Adrenal gland (tissue), 12 donors: ENCODE results near the gene LSAMP. TPM values are rescaled to one million over a fixed set of nuclear protein-coding genes. Genes with fewer than 3 reads are reported as not detected.
A peak's percentile ranks its signal among the peaks of the same experiment; 100 is the strongest.

Source experiments
- DNase-seq, 7 donors: peaks; one replicate each; pipeline ENCODE4 v3.0.0-alpha.2; 2019 to 2020
- H3K27ac ChIP-seq, 5 donors: fragments of 200-600 bp; sonication (generic) in 4 of 5; 1 replicate in 3 of 5; 2 replicates in 2 of 5; pipeline versions ENCODE4 v1.5.1 to v1.8.0; 2016 to 2020; ENCODE audit warnings: mild to moderate bottlenecking in 1 of 5
- H3K27me3 ChIP-seq: fragments of 200-600 bp; 2 replicates; pipeline ENCODE4 v1.8.0; 2021
- H3K36me3 ChIP-seq, 2 donors: fragments of 200-600 bp; replicated peaks in 1 of 2; 1 replicate in 1 of 2; 2 replicates in 1 of 2; pipeline versions ENCODE4 v1.5.1 to v1.8.0; 2018 to 2022
- H3K4me1 ChIP-seq, 2 donors: fragments of 200-600 bp; replicated peaks in 1 of 2; 1 replicate in 1 of 2; 2 replicates in 1 of 2; pipeline versions ENCODE4 v1.5.1 to v1.8.0; 2018 to 2021
- H3K4me3 ChIP-seq, 4 donors: fragments of 200-600 bp; sonication (generic) in 3 of 4; one replicate each; pipeline ENCODE4 v1.5.1; 2016 to 2018
- H3K9me3 ChIP-seq, 3 donors: fragments of 200-600 bp; sonication (generic) in 1 of 3; replicated peaks in 1 of 3; 1 replicate in 2 of 3; 2 replicates in 1 of 3; pipeline versions ENCODE4 v1.5.1 to v1.8.0; 2016 to 2021
- CTCF ChIP-seq, 6 experiments: fragments of 450-650 bp in 4 of 6; fragments of 200-600 bp in 2 of 6; sonication (generic) in 1 of 6; IDR thresholded peaks; 1 replicate in 5 of 6; 2 replicates in 1 of 6; pipeline versions ENCODE4 v1.5.1 to v1.8.0; 2016 to 2021; ENCODE audit warnings: antibody characterized with exemption in 6 of 6, mild to moderate bottlenecking in 2 of 6, moderate library complexity in 1 of 6
- POLR2A ChIP-seq, 2 donors: fragments of 450-650 bp; IDR thresholded peaks; one replicate each; pipeline ENCODE4 v1.6.1; 2017; ENCODE audit warnings: antibody characterized with exemption in 2 of 2, mild to moderate bottlenecking in 2 of 2, moderate library complexity in 1 of 2
- WGBS, 4 donors: extraction: QIAGEN DNeasy Blood & Tissue Kit in 2 of 4; methylation state at CpG; one replicate each; pipeline versions ENCODE4 v1.1.5 to v1.1.7; 2013 to 2017; 5-methylcytosine and 5-hydroxymethylcytosine counted together
- intact Hi-C, 2 donors: fragments of 100-400 bp; cut with DNase I; formaldehyde crosslinking; loops; one replicate each; pipeline versions ENCODE4 v1.14.1 to v1.15.0; 2022 to 2023
- polyA plus RNA-seq, 3 donors: library from polyadenylated mRNA; stranded (reverse); fragments of 200-250 nt in 2 of 3; fragments of 350-450 nt in 1 of 3; fragmentation: Illumina TruSeq in 1 of 3; extraction: RNeasy Lipid Tissue Mini Kit (QIAGEN cat#74804) in 1 of 3; gene quantifications; one replicate each; pipeline ENCODE4 v1.2.3, GENCODE V29; 2013 to 2014
- total RNA-seq, 9 donors: library from RNA; depleted of rRNA in 4 of 9; stranded (reverse); fragments of >200 nt in 4 of 9; fragments of 120-200 nt in 1 of 9; fragmentation: NEBNext Ultra II Directional in 1 of 9; extraction: Animal tissue kit (Norgen Biotek cat#: 25700) in 1 of 9; gene quantifications; one replicate each; pipeline versions ENCODE4 v1.1.0 to v1.2.4, GENCODE V29; 2013 to 2023
- donor health status: healthy with polysubstance abuse.
- donor health status: Bipolar disorder and iron deficiency.
- donor health status: DM: yes; HTN: yes; CAD: no.
- donor health status: DM: no; HTN: no; CAD: no.
- donor health status: DM: no; HTN: no; CAD: no.
- donor health status: DM: yes; HTN: yes; CAD: no.

LSAMP gene
- total and polyA plus RNA-seq, 12 donors = 5.8 to 53.5 (median 24.3) TPM

DNA sequence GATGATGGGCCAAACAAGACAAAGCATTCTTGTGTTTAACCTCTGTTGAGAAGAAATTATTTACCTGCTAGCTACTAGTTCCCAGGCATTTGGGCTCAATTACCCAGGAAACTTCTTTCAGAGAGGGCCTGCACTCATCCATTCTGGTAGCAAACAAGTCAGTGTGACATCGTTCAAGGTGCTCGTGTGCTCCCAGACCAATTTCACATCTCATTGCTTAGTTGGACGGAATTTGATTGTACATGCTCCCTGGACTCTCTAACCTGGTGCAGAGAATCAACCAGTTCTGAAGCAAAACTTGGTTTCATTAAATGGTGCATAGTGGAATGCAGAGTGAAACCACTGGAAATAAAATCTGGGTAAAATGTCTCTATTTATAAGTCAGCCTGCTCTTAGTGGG lies 392.7 kb downstream of the LSAMP start:
- no peak overlapping the region for H3K27ac ChIP-seq
- H3K27me3 ChIP-seq = no peaks in the 10 kb centered on the region
- no peaks in the 10 kb centered on the region for H3K4me1 ChIP-seq
- TF ChIP-seq POLR2A (IDR thresholded peaks at IDR 0.05) (no peak), CTCF (IDR thresholded peaks at IDR 0.05) (no peak)
- intact Hi-C loops = no loop called here
- H3K9me3 ChIP-seq = no peaks in the 10 kb centered on the region
- H3K36me3 ChIP-seq = no peaks in the 10 kb centered on the region
- no peak for DNase-seq
- no peak overlapping the region for H3K4me3 ChIP-seq
- 80 to 96% (median 91%) methylated on average over 3 of the region's 3 CpGs for WGBS, 4 donors

GRCh38 chr3:116051586-116051985 lies 393.7 kb downstream of the LSAMP start:
- WGBS, 4 donors = 86 to 94% (median 92%) methylated on average over 3 of the region's 3 CpGs
- no peak for DNase-seq
- Histone ChIP-seq H3K27ac (no peak overlapping the region), H3K4me1 (no peaks in the 10 kb centered on the region), H3K4me3 (no peak overlapping the region), H3K27me3 (no peaks in the 10 kb centered on the region), H3K9me3 (no peaks in the 10 kb centered on the region), H3K36me3 (no peaks in the 10 kb centered on the region)
- intact Hi-C loops = no loop called here
- TF ChIP-seq CTCF (IDR thresholded peaks at IDR 0.05) = no peak
- no peak for TF ChIP-seq POLR2A (IDR thresholded peaks at IDR 0.05)

DNA sequence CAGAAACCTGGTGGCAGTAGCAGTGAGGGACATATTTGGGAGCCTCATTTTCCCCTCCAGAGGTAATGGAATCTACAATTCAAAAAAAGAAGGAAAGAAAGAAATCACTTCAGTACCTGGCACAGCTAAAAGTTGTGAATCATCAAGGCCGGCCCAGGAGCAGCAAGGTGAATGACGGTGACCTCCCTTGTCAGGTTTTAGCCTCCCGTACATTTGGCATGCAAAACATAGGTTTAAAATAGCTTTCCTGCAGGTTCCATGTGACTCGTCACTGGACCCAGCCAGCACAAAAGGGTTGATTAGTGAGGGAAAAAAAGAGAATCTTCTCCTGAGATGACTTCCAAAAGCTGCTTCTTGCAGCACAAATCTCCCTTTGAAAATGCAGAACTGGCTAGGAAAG lies 394.2 kb downstream of the LSAMP start:
- peak in 4 of 7 donors; percentile 16 to 27 (median 21) for DNase-seq
- Histone ChIP-seq H3K27me3 (no peaks in the 10 kb centered on the region), H3K36me3 (no peaks in the 10 kb centered on the region), H3K9me3 (no peaks in the 10 kb centered on the region), H3K4me1 (no peaks in the 10 kb centered on the region), H3K27ac (no peak overlapping the region), H3K4me3 (no peak overlapping the region)
- TF ChIP-seq POLR2A (IDR thresholded peaks at IDR 0.05) = no peak
- TF ChIP-seq CTCF (IDR thresholded peaks at IDR 0.05) = no peak
- WGBS, 4 donors = 36 to 48% (median 41%) methylated on average over 4 of the region's 4 CpGs
- intact Hi-C loops = no loop called here

- WGBS, 4 donors = 33 to 56% (median 38%) methylated on average over 2 of the region's 2 CpGs
- no peak for TF ChIP-seq CTCF (IDR thresholded peaks at IDR 0.05)
- no peak for TF ChIP-seq POLR2A (IDR thresholded peaks at IDR 0.05)
- no peak overlapping the region for H3K4me3 ChIP-seq
- H3K27me3 ChIP-seq = no peaks in the 10 kb centered on the region
- H3K9me3 ChIP-seq = no peaks in the 10 kb centered on the region
- H3K36me3 ChIP-seq = no peaks in the 10 kb centered on the region
- intact Hi-C loops = no loop called here
- H3K4me1 ChIP-seq = no peaks in the 10 kb centered on the region
- no peak overlapping the region for H3K27ac ChIP-seq
- no peak for DNase-seq
Measured at GRCh38 chr3:116050311-116050915, 394.9 kb downstream of the LSAMP start.
